Stimulated activated naive B cell treated with anti-CD40 and anti-IgM and Interleukin-4, amounts not matched to agents 10 μg/mL and 1 μg/mL and 100 μg/mL, for 72 hours (primary cell): ENCODE data around the gene HCN4.

Experiments
- ATAC-seq, 2 donors: fragments of 150-1000 bp; cut with Tn5 transposase; replicated peaks; 2 replicates each; pipeline ENCODE4 v1.10.0; 2021; ENCODE audit warnings: moderate library complexity in 1 of 2
- DNase-seq: peaks from one replicate; pipeline ENCODE4 v3.0.0; 2021
- H3K27ac Mint-ChIP-seq: one replicate; pipeline ENCODE4 v1.8.0; 2022; ENCODE audit warnings: mild to moderate bottlenecking, mixed read lengths
- H3K27me3 Mint-ChIP-seq, 2 donors: one replicate each; pipeline ENCODE4 v1.8.0; 2022; ENCODE audit warnings: mixed read lengths in 2 of 2
- H3K36me3 Mint-ChIP-seq, 2 donors: one replicate each; pipeline ENCODE4 v1.8.0; 2022; ENCODE audit warnings: mixed read lengths in 2 of 2, mild to moderate bottlenecking in 1 of 2
- H3K4me1 Mint-ChIP-seq, 2 donors: one replicate each; pipeline ENCODE4 v1.8.0; 2022; ENCODE audit warnings: mixed read lengths in 2 of 2, mild to moderate bottlenecking in 1 of 2
- H3K4me3 Mint-ChIP-seq, 2 donors: one replicate each; pipeline ENCODE4 v1.8.0; 2022; ENCODE audit warnings: mild to moderate bottlenecking in 2 of 2, mixed read lengths in 2 of 2, moderate library complexity in 1 of 2
- H3K9me3 Mint-ChIP-seq, 2 donors: one replicate each; pipeline ENCODE4 v1.8.0; 2022; ENCODE audit warnings: mixed read lengths in 2 of 2, mild to moderate bottlenecking in 1 of 2

HCN4 gene

DNA sequence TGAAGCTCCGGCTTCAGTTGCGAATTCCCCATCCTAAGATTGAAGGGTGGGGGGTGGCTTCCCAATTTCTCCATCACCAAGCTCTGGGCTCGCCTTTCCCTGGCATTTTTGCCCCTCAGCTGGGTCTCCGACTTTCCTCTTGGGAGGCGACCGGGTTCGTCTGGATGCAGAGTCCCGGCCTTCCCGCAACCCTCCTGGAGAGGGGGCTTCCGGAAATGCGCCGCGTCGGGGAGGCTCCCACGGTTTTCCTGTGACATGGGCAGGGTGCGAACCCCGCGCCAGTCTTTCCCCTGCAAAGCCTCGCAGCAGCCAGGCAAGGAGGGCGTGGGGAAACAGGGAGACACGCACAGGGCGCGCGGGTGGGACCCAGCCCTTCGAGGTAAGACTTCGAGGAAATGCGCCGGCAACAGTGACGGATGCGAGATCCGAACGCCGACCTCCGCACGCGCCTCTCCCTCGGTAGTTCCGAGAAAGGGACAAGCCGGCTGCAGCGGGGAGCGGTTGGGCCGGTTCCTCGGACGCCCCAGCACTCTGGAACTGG lies 466 bp upstream of the HCN4 start:
- H3K27me3 Mint-ChIP-seq = peaks cover 52 to 75% of the 10 kb centered on the region in 2 donors
- H3K36me3 Mint-ChIP-seq = no peaks in the 10 kb centered on the region

DNA sequence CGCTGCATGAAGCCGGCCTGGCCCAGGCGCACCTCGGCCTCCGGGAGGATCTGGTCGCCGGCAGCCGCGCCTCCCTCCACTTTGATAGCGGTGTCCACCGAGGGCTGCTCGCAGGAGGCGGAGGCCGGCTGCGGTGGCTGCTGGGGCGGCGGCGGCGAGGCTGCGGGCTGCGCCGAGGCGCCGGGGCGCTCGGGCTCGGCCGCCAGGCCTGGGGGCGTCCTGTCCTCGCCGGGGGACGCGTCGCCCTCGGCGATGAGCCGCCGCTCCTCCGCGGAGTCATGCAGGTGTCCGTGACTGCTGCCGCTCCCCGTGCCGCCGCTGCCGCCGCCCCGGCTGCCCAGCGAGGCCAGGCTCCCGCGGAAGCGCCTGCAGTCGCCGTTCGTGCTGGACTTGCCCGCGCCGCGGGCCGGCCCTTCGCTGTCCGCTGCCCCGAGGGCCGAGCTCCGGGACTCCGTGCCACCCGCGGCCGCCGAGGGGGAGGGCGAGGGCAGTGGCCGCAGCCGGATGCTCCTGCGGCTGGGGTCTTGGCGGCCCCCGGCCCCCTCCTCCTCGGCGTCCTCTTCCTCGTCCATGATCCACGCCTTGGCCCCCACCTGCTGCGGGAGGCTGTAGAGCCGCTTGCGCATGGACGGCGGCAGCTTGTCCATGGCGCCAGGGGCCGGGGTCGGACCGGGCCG lies 996 bp downstream of the HCN4 start:
- Mint-ChIP-seq H3K27me3 (peaks cover 55 to 70% of the 10 kb centered on the region in 2 donors), H3K27ac (no peak overlapping the region), H3K36me3 (no peaks in the 10 kb centered on the region), H3K4me1 (no peaks in the 10 kb centered on the region), H3K4me3 (no peak overlapping the region), H3K9me3 (no peaks in the 10 kb centered on the region)
- no peak for ATAC-seq
- DNase-seq = no peak

More for the DNA sequence above, 466 bp upstream of the HCN4 start:
- ATAC-seq (no peak), DNase-seq (no peak)
- no peaks in the 10 kb centered on the region for H3K4me1 Mint-ChIP-seq
- H3K4me3 Mint-ChIP-seq = no peak overlapping the region
- no peaks in the 10 kb centered on the region for H3K9me3 Mint-ChIP-seq
- H3K27ac Mint-ChIP-seq = no peak overlapping the region

DNA sequence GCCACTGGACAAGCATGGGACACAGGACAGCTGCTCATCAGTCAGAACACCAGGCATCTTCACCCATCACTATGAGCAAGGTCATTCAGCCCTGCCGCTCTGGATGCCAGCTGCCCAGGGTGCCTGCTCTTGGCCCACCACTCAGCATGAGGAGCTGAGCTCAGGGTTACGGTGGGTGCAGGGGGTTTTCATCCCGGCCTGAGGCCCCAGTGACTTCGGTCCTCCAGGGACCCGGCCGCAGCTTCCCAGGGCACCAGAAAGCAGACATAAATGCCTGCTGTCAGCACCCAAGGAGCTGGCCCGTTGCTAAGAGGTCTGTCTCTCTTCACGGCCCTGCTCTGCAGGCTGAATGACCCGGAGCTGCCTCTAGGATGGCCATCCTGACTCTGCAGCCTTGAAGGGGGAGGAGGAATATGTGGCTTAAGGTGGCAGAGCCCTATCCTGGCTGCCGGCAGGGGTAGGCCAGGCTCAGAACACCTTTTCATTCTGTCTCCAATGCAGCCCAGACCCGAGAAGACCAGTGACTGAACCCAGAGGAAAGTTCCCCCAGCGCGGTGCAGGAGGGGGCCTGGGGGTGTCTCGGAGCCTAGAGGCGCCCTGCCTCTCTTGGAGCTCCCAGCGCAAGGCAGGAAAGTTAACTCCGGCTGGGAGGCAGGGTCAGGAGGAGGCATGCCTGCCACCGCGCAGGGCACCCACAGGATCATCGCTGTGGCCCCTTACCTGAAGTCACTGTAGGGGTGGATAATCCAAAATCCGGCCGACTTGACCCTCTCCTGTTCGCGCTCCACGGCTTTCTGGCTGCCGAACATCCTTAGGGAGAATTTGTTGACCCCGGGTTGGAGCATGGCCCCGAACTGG lies 1.8 kb downstream of the HCN4 start:
- Mint-ChIP-seq H3K9me3 (no peaks in the 10 kb centered on the region), H3K27ac (no peak overlapping the region), H3K4me3 (no peak overlapping the region), H3K36me3 (no peaks in the 10 kb centered on the region), H3K4me1 (no peaks in the 10 kb centered on the region), H3K27me3 (peaks cover 54 to 65% of the 10 kb centered on the region in 2 donors)
- ATAC-seq (no peak), DNase-seq (no peak)

DNA sequence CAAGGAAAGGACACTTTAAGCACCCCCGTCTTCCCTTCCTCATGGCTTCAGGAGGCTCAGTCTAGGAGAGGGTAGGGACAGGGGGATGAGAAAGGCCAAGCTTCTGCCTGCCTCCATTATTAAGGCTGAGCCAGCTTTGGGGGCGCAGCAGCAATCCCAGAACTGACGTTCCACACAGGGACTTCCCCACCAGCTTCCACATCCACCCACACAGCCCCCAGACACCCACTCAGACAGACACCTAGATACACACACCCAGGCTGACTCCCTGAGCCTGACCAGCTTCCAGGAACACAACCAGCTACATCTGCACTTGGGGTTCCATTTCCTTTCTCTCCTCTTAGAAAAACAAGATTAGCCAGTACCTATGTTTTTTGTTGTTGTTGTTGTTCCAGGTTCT lies 4.7 kb downstream of the HCN4 start:
- H3K4me3 Mint-ChIP-seq = no peak overlapping the region
- H3K9me3 Mint-ChIP-seq = no peaks in the 10 kb centered on the region
- ATAC-seq (no peak), DNase-seq (no peak)
- no peaks in the 10 kb centered on the region for H3K36me3 Mint-ChIP-seq
- H3K27me3 Mint-ChIP-seq = peaks cover 36 to 39% of the 10 kb centered on the region in 2 donors
- no peak overlapping the region for H3K27ac Mint-ChIP-seq
- H3K4me1 Mint-ChIP-seq = no peaks in the 10 kb centered on the region

DNA sequence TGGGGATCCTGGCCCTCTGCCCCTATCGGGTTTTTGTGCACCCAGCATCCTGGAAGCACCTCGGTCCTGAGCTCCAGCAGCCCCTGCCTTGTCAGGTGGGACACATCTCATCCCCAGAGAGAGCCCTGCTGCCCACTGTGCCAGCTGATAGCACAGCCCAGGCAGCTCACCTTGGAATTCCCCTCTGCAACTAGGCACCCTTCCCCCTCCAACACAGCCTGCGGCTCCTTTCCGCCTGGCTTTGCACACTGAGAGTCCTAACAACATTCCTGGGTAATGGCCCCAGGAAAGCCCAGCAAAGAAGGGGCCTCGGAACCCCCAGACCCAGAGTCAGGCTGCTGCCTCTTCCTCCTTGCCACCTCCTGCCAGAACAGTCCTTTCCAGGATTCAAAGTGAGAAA lies 5.9 kb downstream of the HCN4 start:
- Mint-ChIP-seq H3K27me3 (peaks cover 39 to 46% of the 10 kb centered on the region in 2 donors), H3K4me3 (no peak overlapping the region), H3K27ac (no peak overlapping the region), H3K9me3 (no peaks in the 10 kb centered on the region), H3K36me3 (no peaks in the 10 kb centered on the region), H3K4me1 (no peaks in the 10 kb centered on the region)
- ATAC-seq (no peak), DNase-seq (no peak)

DNA sequence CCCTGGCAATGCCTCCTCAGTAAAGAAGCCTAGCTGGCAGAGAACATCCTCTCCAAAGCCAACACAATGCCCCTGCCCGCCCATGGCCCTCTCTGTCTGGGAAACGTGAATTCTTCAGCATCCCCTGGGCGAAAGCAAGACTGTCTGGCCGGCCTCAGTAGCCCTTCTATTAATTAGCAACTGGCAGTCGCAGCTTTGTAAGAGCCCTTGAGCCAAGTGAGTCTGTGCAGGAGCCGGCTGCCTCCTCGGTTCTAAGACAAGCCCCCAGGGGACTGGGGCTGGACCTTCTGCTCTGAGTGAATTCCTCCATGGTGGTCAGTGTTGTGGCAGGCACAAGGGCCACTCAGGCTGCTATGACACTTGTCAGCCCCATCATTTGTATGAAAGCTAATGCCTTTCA lies 7.4 kb downstream of the HCN4 start:
- Mint-ChIP-seq H3K36me3 (no peaks in the 10 kb centered on the region), H3K4me3 (no peak overlapping the region), H3K27ac (no peak overlapping the region), H3K27me3 (peaks cover 35 to 45% of the 10 kb centered on the region in 2 donors), H3K9me3 (no peaks in the 10 kb centered on the region), H3K4me1 (no peaks in the 10 kb centered on the region)
- no peak for DNase-seq
- ATAC-seq = no peak

DNA sequence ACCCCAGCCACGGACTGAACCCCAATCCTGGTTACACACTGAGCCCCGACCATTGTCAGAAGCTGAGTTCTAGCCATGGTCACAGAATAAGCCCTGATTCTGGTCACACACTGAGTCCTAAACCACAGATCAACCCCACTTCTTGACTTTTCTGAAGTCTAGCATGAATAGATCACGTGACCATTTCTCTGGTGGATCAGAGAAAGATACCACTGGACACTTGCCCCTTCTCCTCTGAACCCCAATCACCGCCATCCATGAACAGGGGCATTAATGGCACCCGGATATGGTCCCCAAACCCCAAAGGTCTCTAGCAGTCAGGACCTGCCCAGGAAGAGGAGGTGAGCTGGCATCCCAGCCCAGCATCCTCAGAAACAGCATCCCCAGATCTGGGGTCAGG lies 9.1 kb downstream of the HCN4 start:
- H3K27ac Mint-ChIP-seq = no peak overlapping the region
- H3K36me3 Mint-ChIP-seq = no peaks in the 10 kb centered on the region
- no peaks in the 10 kb centered on the region for H3K9me3 Mint-ChIP-seq
- no peak overlapping the region for H3K4me3 Mint-ChIP-seq
- ATAC-seq (no peak), DNase-seq (no peak)
- H3K27me3 Mint-ChIP-seq = peaks cover 27 to 37% of the 10 kb centered on the region in 2 donors
- no peaks in the 10 kb centered on the region for H3K4me1 Mint-ChIP-seq

DNA sequence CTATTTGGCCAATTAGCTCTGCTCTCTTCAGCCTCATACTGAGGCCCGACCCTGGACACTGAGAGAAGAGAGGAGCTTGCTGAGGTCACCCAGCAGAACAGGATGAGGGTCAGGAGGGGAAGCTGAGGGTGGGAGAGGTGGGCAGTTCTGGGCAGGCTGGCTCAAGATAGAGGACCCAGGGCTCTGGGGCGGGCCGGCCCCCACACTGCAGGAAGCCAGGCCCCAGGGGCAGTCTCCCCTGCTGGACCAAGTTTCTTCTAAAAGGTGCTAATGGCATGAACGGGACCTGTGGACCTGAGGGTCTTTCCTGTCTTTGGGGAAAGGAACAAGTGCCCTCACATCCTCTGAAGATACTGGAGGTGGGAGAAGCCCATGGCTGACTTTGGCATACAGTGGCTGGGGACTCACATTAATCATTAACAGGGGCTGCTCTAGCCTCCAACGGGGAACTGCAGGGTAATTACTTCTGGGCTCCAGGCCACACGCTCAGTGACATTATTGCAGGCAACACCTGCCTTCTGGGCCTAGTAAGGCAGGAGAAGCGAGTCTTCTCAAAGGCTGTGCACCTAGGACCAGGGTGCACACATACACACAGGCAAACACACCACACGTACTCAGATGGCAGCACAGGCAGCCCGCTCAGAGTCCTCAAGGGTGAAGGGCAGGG lies 10.6 kb downstream of the HCN4 start:
- Mint-ChIP-seq H3K4me1 (no peaks in the 10 kb centered on the region), H3K36me3 (no peaks in the 10 kb centered on the region), H3K27me3 (peaks cover 21 to 31% of the 10 kb centered on the region in 2 donors), H3K9me3 (no peaks in the 10 kb centered on the region), H3K4me3 (no peak overlapping the region), H3K27ac (no peak overlapping the region)
- DNase-seq (no peak), ATAC-seq (no peak)

DNA sequence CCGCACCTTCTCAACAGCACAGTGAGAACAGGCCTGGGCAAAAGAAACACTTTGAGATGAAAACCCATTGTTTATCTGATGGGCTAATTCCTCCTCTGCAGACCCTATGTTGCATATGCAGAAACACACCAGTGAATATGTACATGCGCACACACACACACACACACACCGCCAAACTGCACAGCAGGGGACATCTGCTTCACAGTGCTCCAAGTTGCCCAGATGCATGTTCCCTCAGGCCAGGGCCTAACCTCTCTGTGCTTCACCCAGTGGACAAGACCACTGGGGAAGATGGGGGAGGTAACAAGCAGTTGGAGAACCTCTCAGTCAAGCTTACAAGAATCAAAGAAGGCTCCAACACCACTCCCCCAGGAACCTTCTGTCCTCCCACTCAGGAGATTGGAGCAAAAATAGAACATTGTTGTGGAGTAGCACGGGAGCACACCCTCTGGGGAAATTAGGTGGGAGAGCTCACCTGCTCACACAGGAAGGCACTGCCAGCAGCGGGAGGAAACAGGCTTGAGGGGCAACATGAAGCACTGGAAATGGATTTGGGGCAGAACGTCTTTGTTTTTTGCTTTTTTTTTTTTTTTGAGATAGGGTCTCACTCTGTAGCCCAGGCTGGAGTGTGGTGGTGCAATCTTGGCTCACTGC lies 13.0 kb downstream of the HCN4 start:
- ATAC-seq = no peak
- DNase-seq = no peak
- H3K4me3 Mint-ChIP-seq = no peak overlapping the region
- no peaks in the 10 kb centered on the region for H3K4me1 Mint-ChIP-seq
- no peaks in the 10 kb centered on the region for H3K36me3 Mint-ChIP-seq
- no peaks in the 10 kb centered on the region for H3K9me3 Mint-ChIP-seq
- H3K27me3 Mint-ChIP-seq = peaks cover 10 to 31% of the 10 kb centered on the region in 2 donors
- H3K27ac Mint-ChIP-seq = no peak overlapping the region

DNA sequence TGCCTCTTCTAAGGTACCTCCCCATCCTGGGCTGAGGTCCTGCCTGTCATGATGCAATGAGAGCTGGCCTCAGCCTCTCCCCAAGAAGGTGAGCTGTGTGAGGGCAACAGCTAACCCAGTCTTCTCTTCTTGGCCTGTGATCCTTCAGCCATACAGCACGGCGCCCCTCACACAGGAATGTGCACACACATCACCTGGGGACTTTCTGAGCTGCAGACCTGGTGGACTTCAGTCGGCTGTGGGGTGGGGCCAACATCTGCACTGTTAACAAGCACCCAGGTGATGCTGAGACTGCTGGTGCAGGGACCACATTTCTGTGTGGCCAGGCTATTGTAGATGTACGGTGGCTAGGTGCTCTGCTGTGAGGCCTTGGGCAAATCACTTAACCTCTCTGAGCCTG lies 14.5 kb downstream of the HCN4 start:
- Mint-ChIP-seq H3K27ac (no peak overlapping the region), H3K4me1 (no peaks in the 10 kb centered on the region), H3K9me3 (no peaks in the 10 kb centered on the region), H3K36me3 (no peaks in the 10 kb centered on the region), H3K4me3 (no peak overlapping the region), H3K27me3 (peaks cover 10 to 31% of the 10 kb centered on the region in 2 donors)
- ATAC-seq = no peak
- no peak for DNase-seq

DNA sequence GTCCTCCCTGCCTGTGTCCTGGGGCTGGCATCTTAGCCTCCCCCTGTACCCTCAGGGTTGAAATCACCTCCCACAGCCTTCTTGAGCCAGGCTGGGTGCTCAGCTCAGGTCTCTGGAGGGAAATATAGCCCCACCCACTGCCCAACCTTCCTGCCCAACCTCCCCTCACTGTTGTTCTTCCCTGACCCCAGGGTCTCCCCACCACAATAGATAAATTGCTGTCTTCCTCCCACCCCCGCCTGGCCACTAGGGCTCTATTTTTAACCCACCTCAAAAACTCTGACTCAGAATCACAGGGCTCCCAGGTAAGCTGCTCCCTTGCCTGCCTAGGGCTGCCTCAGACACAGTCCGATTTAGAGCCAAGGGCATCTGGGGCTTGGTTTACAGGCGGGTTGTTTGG lies 15.0 kb downstream of the HCN4 start:
- Mint-ChIP-seq H3K4me1 (no peaks in the 10 kb centered on the region), H3K36me3 (no peaks in the 10 kb centered on the region), H3K27me3 (peaks cover 10 to 27% of the 10 kb centered on the region in 2 donors), H3K9me3 (no peaks in the 10 kb centered on the region), H3K4me3 (no peak overlapping the region), H3K27ac (no peak overlapping the region)
- ATAC-seq (no peak), DNase-seq (no peak)

DNA sequence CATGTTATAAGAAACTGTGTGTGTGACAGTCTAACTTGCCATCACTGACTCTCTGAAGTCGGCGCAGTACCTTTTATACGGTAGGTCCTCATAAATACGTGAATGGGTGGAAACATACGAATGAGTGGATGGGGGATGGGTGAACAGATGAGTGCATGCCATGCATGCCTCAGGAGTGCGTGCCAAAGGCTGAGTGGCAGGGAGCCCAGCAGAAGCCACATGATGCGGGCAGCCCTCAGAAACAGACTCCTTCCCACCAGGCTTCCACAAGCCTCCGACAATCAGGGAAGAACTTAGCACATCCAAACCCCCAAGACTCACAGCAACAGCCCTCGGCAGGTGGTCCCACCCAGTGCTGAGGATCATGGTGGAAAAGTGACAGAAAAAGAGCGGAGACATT lies 16.7 kb downstream of the HCN4 start:
- no peaks in the 10 kb centered on the region for H3K36me3 Mint-ChIP-seq
- DNase-seq = no peak
- H3K4me1 Mint-ChIP-seq = no peaks in the 10 kb centered on the region

DNA sequence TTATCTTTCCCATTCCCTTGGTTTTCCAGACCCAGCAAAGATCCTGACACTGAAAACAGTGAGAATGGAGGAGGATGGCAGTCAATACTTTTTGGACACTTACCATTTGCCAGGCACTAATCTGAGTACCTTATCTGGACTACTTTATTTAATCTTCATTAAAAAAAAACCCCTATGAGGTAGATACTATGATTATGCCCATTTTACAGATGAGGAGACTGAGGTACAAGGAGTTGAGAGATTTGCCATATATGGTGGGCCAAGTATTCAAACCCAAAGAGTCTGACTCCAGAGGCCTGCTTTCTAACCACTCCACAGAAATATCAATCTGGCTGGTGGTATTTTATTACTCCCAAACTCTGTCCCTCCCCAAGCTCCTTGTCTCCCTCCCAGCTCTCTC lies 19.6 kb downstream of the HCN4 start:
- Mint-ChIP-seq H3K9me3 (no peaks in the 10 kb centered on the region), H3K4me1 (no peaks in the 10 kb centered on the region), H3K36me3 (no peaks in the 10 kb centered on the region), H3K4me3 (no peak overlapping the region), H3K27ac (no peak overlapping the region), H3K27me3 (no peaks in the 10 kb centered on the region)
- no peak for DNase-seq
- no peak for ATAC-seq

More for the DNA sequence above, 16.7 kb downstream of the HCN4 start:
- Mint-ChIP-seq H3K27ac (no peak overlapping the region), H3K27me3 (peaks cover 6 to 11% of the 10 kb centered on the region in 2 donors), H3K4me3 (no peak overlapping the region), H3K9me3 (no peaks in the 10 kb centered on the region)
- ATAC-seq = no peak

DNA sequence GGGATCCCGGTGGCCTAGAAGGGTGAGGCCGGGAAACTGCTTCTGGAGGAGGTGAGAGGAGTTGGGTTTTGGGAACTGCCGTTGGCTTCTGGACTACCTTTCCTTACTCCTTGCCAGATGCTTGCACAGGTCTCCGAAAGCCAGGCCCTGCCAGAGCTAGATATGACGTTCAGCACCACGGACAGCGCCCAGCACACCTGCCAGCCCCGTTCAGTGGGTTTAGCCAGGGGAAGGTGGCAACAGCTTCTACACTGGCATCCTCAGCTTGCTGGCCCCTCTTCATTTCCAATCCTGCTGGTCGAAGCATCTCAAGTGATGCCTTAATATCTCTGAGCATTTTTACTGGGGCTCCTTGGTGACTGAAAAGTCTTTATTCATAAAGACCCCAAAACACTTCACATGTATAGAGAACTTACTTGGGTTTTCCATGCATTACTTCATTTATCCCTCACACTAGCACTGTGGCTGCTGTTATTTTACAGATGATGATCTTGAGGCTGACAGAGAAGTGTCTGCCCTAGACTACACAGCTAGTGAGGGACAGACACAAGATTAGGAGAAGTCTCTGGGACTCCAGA lies 21.9 kb downstream of the HCN4 start:
- ATAC-seq = peak; percentile 42 to 44
- no peak for DNase-seq
- no peaks in the 10 kb centered on the region for H3K36me3 Mint-ChIP-seq
- no peaks in the 10 kb centered on the region for H3K4me1 Mint-ChIP-seq
- H3K27me3 Mint-ChIP-seq = peaks cover 5 to 8% of the 10 kb centered on the region in 2 donors
- H3K4me3 Mint-ChIP-seq = no peak overlapping the region
- H3K9me3 Mint-ChIP-seq = peaks cover 8 to 9% of the 10 kb centered on the region in 2 donors
- no peak overlapping the region for H3K27ac Mint-ChIP-seq
